Testis (tissue), 2 donors: Measurements from ENCODE around the gene NUDT1.

Experiments
- POLR2A ChIP-seq: fragments of 450-650 bp; IDR thresholded peaks from one replicate; pipeline ENCODE4 v1.6.1; 2017; ENCODE audit warnings: antibody characterized with exemption, mild to moderate bottlenecking, moderate library complexity
- TF ChIP-seq, protein P1 (sequence below), 3 experiments: fragments of 450-650 bp in 2 of 3; fragments of 200-600 bp in 1 of 3; sonication (generic) in 1 of 3; IDR thresholded peaks; one replicate each; pipeline ENCODE4 v1.5.1; 2016 to 2019; ENCODE audit warnings: antibody characterized with exemption in 3 of 3, mild to moderate bottlenecking in 2 of 3, moderate library complexity in 1 of 3

DNA sequence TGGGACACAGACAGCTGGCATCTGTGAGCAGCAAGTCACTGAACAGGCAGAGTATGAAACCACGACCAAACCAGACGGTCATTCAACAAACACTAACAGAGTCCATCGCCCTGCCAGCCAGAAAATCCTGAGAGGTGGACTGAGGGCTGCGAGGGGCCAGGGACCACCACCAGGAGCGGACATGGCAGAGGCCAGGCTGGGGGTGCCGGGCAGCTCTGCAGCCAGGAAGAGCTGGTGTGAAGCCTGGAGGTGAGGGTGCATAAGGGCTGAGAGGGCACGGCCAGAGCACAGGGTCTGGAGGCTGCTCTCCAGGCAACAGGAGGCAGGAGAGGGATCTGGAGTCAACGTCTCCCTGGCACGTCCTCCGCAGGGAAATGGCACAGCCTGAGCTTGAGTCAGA lies 24.8 kb upstream of the NUDT1 start:
- TF ChIP-seq, protein P1, sequence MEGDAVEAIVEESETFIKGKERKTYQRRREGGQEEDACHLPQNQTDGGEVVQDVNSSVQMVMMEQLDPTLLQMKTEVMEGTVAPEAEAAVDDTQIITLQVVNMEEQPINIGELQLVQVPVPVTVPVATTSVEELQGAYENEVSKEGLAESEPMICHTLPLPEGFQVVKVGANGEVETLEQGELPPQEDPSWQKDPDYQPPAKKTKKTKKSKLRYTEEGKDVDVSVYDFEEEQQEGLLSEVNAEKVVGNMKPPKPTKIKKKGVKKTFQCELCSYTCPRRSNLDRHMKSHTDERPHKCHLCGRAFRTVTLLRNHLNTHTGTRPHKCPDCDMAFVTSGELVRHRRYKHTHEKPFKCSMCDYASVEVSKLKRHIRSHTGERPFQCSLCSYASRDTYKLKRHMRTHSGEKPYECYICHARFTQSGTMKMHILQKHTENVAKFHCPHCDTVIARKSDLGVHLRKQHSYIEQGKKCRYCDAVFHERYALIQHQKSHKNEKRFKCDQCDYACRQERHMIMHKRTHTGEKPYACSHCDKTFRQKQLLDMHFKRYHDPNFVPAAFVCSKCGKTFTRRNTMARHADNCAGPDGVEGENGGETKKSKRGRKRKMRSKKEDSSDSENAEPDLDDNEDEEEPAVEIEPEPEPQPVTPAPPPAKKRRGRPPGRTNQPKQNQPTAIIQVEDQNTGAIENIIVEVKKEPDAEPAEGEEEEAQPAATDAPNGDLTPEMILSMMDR (IDR thresholded peaks at IDR 0.05), result no peak
- TF ChIP-seq POLR2A, result no peak
